Common myeloid progenitor, CD34-positive (primary cell): ENCODE results near the gene CYB561. TPM values are rescaled to one million over a fixed set of nuclear protein-coding genes. Genes with fewer than 3 reads are reported as not detected.

Experiments
- CTCF ChIA-PET: fragments of 350-600 bp; sonication (Branson Sonifier 250); formaldehyde crosslinking; loops from one replicate; lab custom pipeline; 2021; ENCODE audit warnings: antibody characterized with exemption; lab: Charles Lee
- POLR2A ChIA-PET: fragments of 350-600 bp; sonication (Branson Sonifier 250); formaldehyde crosslinking; loops from one replicate; lab custom pipeline; 2021; ENCODE audit warnings: antibody characterized with exemption; lab: Charles Lee
- DNase-seq, 3 donors: peaks; one replicate each; pipeline versions ENCODE4 v3.0.0 to v3.0.0-alpha.2; 2013
- H3K27ac ChIP-seq, 2 experiments: 1 replicate in 1 of 2; 2 replicates in 1 of 2; pipeline ENCODE4 v1.7.0; 2013; ENCODE audit warnings: inconsistent platforms in 2 of 2, low read length in 2 of 2, mild to moderate bottlenecking in 2 of 2, low read depth in 1 of 2, moderate library complexity in 1 of 2; ENCODE audit not compliant: severe bottlenecking in 2 of 2, insufficient read depth in 1 of 2, poor library complexity in 1 of 2
- H3K27me3 ChIP-seq, 5 experiments: replicated peaks in 2 of 5; 1 replicate in 3 of 5; 2 replicates in 2 of 5; pipeline versions ENCODE4 v1.6.1 to v1.7.0; 2013; ENCODE audit warnings: low read length in 4 of 5, mild to moderate bottlenecking in 2 of 5, moderate library complexity in 2 of 5, inconsistent platforms in 1 of 5; ENCODE audit not compliant: insufficient read depth in 5 of 5, control insufficient read depth in 4 of 5
- H3K36me3 ChIP-seq, 4 experiments: 1 replicate in 2 of 4; 2 replicates in 2 of 4; pipeline versions ENCODE4 v1.6.1 to v1.7.0; 2013; ENCODE audit warnings: low read length in 3 of 4, control low read depth in 1 of 4, mild to moderate bottlenecking in 1 of 4; ENCODE audit not compliant: control insufficient read depth in 4 of 4, insufficient read depth in 4 of 4
- H3K4me1 ChIP-seq, 4 experiments: 1 replicate in 3 of 4; 2 replicates in 1 of 4; pipeline versions ENCODE4 v1.6.1 to v1.7.1; 2013; ENCODE audit warnings: low read length in 3 of 4, mild to moderate bottlenecking in 3 of 4, control low read depth in 1 of 4, inconsistent platforms in 1 of 4, moderate library complexity in 1 of 4; ENCODE audit not compliant: control insufficient read depth in 4 of 4, insufficient read depth in 4 of 4; ENCODE audit errors: control extremely low read depth in 1 of 4
- H3K4me3 ChIP-seq, 7 experiments: 1 replicate in 4 of 7; 2 replicates in 3 of 7; pipeline versions ENCODE4 v1.5.1 to v1.7.0; 2013; ENCODE audit warnings: mild to moderate bottlenecking in 7 of 7, low read length in 6 of 7, moderate library complexity in 6 of 7, inconsistent platforms in 2 of 7, low read depth in 2 of 7, control low read depth in 1 of 7; ENCODE audit not compliant: insufficient read depth in 4 of 7, control insufficient read depth in 1 of 7; ENCODE audit errors: extremely low read depth in 1 of 7
- H3K9me3 ChIP-seq, 5 experiments: 1 replicate in 4 of 5; 2 replicates in 1 of 5; pipeline versions ENCODE4 v1.6.1 to v1.7.1; 2013; ENCODE audit warnings: low read length in 4 of 5, mild to moderate bottlenecking in 2 of 5, inconsistent platforms in 1 of 5, low read depth in 1 of 5, moderate library complexity in 1 of 5; ENCODE audit not compliant: control insufficient read depth in 4 of 5, insufficient read depth in 2 of 5; ENCODE audit errors: control extremely low read depth in 1 of 5
- WGBS: methylation state at CpG from one replicate; pipeline ENCODE4 v1.1.5; 2013; ENCODE audit not compliant: insufficient coverage; 5-methylcytosine and 5-hydroxymethylcytosine counted together
- polyA plus RNA-seq: library from polyadenylated mRNA; unstranded; fragments of 120-200 nt; gene quantifications from one replicate; pipeline ENCODE4 v1.2.1, GENCODE V29; 2013

CYB561 gene
- polyA plus RNA-seq = 26.1 TPM

- CTCF ChIA-PET = interaction anchor here (1.7 to 27.9 kb wide), 3 partner anchors 19 to 41 kb away, joined by 4 to 562 read pairs (median 359); partner anchors contain the start of gene ACE
- POLR2A ChIA-PET = interaction anchor here (0.6 to 4.2 kb wide), 9 partner anchors 12 to 1984 kb away, joined by 3 to 54 read pairs (median 7); partner anchors contain the start of gene ACE
- H3K27ac ChIP-seq = peak within 1 kb of the TSS; percentile 74 to 88
- H3K36me3 ChIP-seq = peaks cover 0 to 5% (median 0%) of the 10 kb centered on the region in 4 experiments
- H3K4me3 ChIP-seq = peak within 1 kb of the TSS; percentile 27 to 74 (median 63)
- H3K4me1 ChIP-seq = peaks cover 0 to 81% (median 61%) of the 10 kb centered on the region in 4 experiments
- DNase-seq = peak; percentile 62 to 78 (median 75)
- H3K27me3 ChIP-seq = no peaks in the 10 kb centered on the region
- no peaks in the 10 kb centered on the region for H3K9me3 ChIP-seq
- 0% methylated on average over 64 of the region's 99 CpGs for WGBS
Measured at GRCh38 chr17:63445954-63446752, at the start of gene CYB561. Gene CYB561, minus strand, starts transcription at chr17:63446306. Its CDS starts 8,759 bp downstream, at chr17:63437547.

- Histone ChIP-seq H3K9me3 (no peaks in the 10 kb centered on the region), H3K27ac (no peak overlapping the region), H3K4me1 (no peaks in the 10 kb centered on the region), H3K36me3 (peaks cover 0 to 7% (median 0%) of the 10 kb centered on the region in 4 experiments), H3K4me3 (no peak overlapping the region), H3K27me3 (no peaks in the 10 kb centered on the region)
- WGBS = 97% methylated on average over 6 of the region's 6 CpGs
- CTCF ChIA-PET = interaction anchor here (2.4 to 3.5 kb wide), 2 partner anchors 8 to 69 kb away, joined by 9 to 15 read pairs; no protein-coding TSS in a partner anchor
- POLR2A ChIA-PET = no interaction called here
- no peak for DNase-seq
Measured at GRCh38 chr17:63495491-63495890, 49.4 kb upstream of the CYB561 start.

- CTCF ChIA-PET = interaction anchor here (3.5 kb wide), 1 partner anchor 68 kb away, joined by 15 read pairs; no protein-coding TSS in a partner anchor
- Histone ChIP-seq H3K4me3 (no peak overlapping the region), H3K27me3 (no peaks in the 10 kb centered on the region), H3K27ac (no peak overlapping the region), H3K9me3 (no peaks in the 10 kb centered on the region), H3K4me1 (no peaks in the 10 kb centered on the region), H3K36me3 (peaks cover 0 to 13% (median 0%) of the 10 kb centered on the region in 4 experiments)
- WGBS = 96% methylated on average over 10 of the region's 12 CpGs
- POLR2A ChIA-PET = no interaction called here
- DNase-seq = no peak
Measured at GRCh38 chr17:63494300-63494928, 48.3 kb upstream of the CYB561 start.

- CTCF ChIA-PET = no interaction called here
- Histone ChIP-seq H3K27ac (no peak overlapping the region), H3K36me3 (peaks cover 0 to 13% (median 0%) of the 10 kb centered on the region in 4 experiments), H3K4me1 (no peaks in the 10 kb centered on the region), H3K9me3 (no peaks in the 10 kb centered on the region), H3K4me3 (no peak overlapping the region), H3K27me3 (no peaks in the 10 kb centered on the region)
- POLR2A ChIA-PET = no interaction called here
- WGBS = 93% methylated on average over 7 of the region's 9 CpGs
- DNase-seq = no peak
Measured at GRCh38 chr17:63493411-63493810, 47.3 kb upstream of the CYB561 start.

- CTCF ChIA-PET = no interaction called here
- WGBS = 94% methylated on average over 6 of the region's 6 CpGs
- no peak overlapping the region for H3K27ac ChIP-seq
- no peak for DNase-seq
- no peaks in the 10 kb centered on the region for H3K9me3 ChIP-seq
- peaks cover 0 to 13% (median 0%) of the 10 kb centered on the region in 4 experiments for H3K36me3 ChIP-seq
- POLR2A ChIA-PET = no interaction called here
- H3K4me1 ChIP-seq = no peaks in the 10 kb centered on the region
- no peak overlapping the region for H3K4me3 ChIP-seq
- H3K27me3 ChIP-seq = no peaks in the 10 kb centered on the region
Measured at GRCh38 chr17:63492940-63493339, 46.8 kb upstream of the CYB561 start.

GRCh38 chr17:63491977-63492618, 46.0 kb upstream of the CYB561 start:
- Histone ChIP-seq H3K9me3 (no peaks in the 10 kb centered on the region), H3K27ac (no peak overlapping the region), H3K4me3 (no peak overlapping the region), H3K27me3 (no peaks in the 10 kb centered on the region), H3K4me1 (no peaks in the 10 kb centered on the region), H3K36me3 (peaks cover 0 to 13% (median 0%) of the 10 kb centered on the region in 4 experiments)
- POLR2A ChIA-PET = no interaction called here
- DNase-seq = no peak
- CTCF ChIA-PET = interaction anchor here (1.0 kb wide), 1 partner anchor 38 kb away, joined by 3 read pairs; no protein-coding TSS in a partner anchor
- 99% methylated on average over 10 of the region's 10 CpGs for WGBS
